SK-N-SH (cell line): ENCODE results near the gene ABHD10.

Experiments
- CTCF ChIP-seq: fragments of 200-600 bp; sonication (generic); IDR thresholded peaks from 2 replicates; pipeline ENCODE4 v1.6.1; 2017; ENCODE audit warnings: antibody characterized with exemption, mild to moderate bottlenecking, moderate library complexity
- GABPA ChIP-seq: IDR thresholded peaks from 2 replicates; pipeline ENCODE4 v1.4.0; 2012; ENCODE audit warnings: low read depth, mild to moderate bottlenecking
- GATA2 ChIP-seq: sonication (generic); formaldehyde crosslinking; IDR thresholded peaks from 2 replicates; pipeline ENCODE4 v1.5.0; 2020; ENCODE audit warnings: mild to moderate bottlenecking, missing genetic modification reagents
- MAX ChIP-seq: IDR thresholded peaks from 2 replicates; pipeline ENCODE4 v1.4.0; 2012; ENCODE audit warnings: low read depth
- NRF1 ChIP-seq: IDR thresholded peaks from 2 replicates; pipeline ENCODE4 v1.6.1; 2012; ENCODE audit warnings: low read depth, mild to moderate bottlenecking, low read length
- POLR2AphosphoS5 ChIP-seq: IDR thresholded peaks from 2 replicates; pipeline ENCODE4 v1.6.1; 2012; ENCODE audit warnings: low read depth, low read length
- RAD21 ChIP-seq: IDR thresholded peaks from 2 replicates; pipeline ENCODE4 v1.6.1; 2012; ENCODE audit warnings: mild to moderate bottlenecking, low read length
- TEAD4 ChIP-seq: IDR thresholded peaks from 2 replicates; pipeline ENCODE4 v1.4.0; 2012; ENCODE audit warnings: mild to moderate bottlenecking, borderline replicate concordance; ENCODE audit not compliant: insufficient read depth

- no peak for TF ChIP-seq MAX
- TF ChIP-seq GABPA: no peak
- TF ChIP-seq CTCF: no peak
- TF ChIP-seq NRF1: no peak
- TF ChIP-seq POLR2AphosphoS5: no peak
- no peak for TF ChIP-seq TEAD4
- TF ChIP-seq GATA2 (CRISPR knock-in tag): no peak
- no peak for TF ChIP-seq RAD21
Measured at GRCh38 chr3:112035241-112035640, 56.4 kb downstream of the ABHD10 start.
